Loucy (cell line): ENCODE measurements around the gene OVOL1.

Experiments used
- CTCF ChIP-seq: fragments of 200-600 bp; sonication (generic); conservative IDR thresholded peaks from 2 replicates; pipeline ENCODE4 v1.5.1; 2014; ENCODE audit warnings: mild to moderate bottlenecking, antibody characterized with exemption, low read length
- EZH2phosphoT487 ChIP-seq: fragments of 200-600 bp; IDR thresholded peaks from 2 replicates; pipeline ENCODE4 v1.6.1; 2018; ENCODE audit warnings: antibody characterized with exemption, mild to moderate bottlenecking, moderate library complexity, borderline replicate concordance

GRCh38 chr11:65777241-65777640 is 9.6 kb upstream of the OVOL1 start:
- TF ChIP-seq CTCF (no peak), EZH2phosphoT487 (no peak)
